GM18861 (cell line): ENCODE measurements around the gene OLIG1.

Experiments
- ATAC-seq: cut with Tn5 transposase; IDR thresholded peaks from one replicate; pipeline ENCODE4 v1.9.1; 2021; ENCODE audit not compliant: unreplicated experiment

Gene OLIG1

DNA sequence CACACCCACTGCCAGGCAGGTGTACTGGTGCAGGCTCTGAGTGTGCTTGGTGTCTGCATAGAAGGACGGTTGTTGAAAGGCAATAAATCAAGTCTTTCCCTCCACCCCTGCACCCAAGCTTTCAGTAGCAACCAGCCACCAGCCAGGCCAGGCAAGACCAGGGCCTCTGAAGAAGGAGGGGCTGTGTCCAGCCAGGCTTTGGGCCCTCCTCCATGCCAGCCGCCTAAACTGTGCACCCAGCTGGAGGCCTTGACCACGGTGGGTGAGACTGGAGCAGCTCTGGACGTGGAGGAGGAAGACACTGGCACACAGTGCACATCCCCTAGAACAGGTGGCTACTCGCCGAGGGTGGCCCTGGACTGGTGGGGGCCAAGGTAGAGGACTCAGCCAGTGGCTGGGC, 39.3 kb upstream of the OLIG1 start:
- ATAC-seq, result no peak

DNA sequence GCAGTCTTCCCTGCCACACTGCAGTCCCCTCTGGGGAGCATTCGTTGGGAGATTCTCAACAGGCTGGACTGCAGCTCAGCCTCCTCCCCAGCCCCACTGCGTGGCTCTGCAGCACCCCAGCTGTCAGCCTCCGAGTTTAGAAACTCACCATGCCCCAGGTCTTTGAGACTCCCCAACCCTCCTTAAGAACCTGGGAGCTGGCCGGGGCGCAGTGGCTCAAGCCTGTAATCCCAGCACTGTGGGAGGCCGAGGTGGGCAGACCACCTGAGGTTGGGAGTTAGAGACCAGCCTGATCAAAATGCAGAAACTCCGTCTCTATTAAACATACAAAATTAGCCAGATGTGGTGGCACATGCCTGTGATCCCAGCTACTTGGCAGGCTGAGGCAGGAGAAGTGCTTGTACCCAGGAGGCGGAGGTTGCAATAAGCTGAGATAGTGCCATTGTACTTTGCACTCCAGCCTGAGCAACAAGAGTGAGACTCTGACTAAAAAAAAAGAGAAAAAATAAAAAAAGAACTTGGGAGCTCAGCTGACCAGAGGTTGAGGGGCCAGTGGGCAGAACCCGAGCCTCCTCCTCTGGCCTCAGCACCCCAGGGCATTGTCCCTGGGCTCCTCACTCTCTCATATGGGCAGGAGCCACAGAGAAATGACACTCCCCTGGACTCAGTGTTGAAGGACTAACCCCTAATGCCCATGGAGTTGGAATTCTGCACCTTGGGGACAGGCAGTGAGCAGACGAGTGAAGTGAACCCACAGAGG, 38.6 kb upstream of the OLIG1 start:
- no peak for ATAC-seq

DNA sequence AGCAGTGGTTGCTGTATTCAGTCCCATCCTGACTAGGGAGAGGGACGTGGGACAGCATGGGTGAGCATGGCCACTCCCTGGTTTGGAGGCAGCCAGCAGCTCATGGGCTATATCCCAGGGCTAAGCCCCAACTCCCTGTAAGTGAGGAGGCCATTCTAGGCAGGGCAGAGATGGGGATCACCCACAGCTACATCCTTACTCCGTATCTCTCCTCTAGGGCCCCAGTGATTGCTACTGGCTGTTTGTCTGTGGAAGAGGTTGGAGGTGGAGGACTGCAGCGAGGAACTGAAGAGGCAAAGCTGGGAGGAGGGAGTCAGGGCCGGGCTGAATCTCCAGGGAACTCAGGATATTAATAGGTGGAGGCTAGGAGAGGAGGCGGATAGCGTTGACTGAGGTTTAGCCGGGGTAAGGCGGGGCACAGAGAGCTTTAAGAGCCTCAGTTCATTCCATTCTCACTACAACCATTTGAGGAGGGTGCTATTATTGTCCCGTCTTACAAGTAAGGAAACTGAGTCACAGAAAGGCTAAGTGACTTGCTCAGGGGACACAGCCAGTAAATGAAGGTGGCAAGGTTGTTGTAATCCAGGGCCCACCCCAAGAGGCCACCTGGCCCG, 37.4 kb upstream of the OLIG1 start:
- no peak for ATAC-seq

DNA sequence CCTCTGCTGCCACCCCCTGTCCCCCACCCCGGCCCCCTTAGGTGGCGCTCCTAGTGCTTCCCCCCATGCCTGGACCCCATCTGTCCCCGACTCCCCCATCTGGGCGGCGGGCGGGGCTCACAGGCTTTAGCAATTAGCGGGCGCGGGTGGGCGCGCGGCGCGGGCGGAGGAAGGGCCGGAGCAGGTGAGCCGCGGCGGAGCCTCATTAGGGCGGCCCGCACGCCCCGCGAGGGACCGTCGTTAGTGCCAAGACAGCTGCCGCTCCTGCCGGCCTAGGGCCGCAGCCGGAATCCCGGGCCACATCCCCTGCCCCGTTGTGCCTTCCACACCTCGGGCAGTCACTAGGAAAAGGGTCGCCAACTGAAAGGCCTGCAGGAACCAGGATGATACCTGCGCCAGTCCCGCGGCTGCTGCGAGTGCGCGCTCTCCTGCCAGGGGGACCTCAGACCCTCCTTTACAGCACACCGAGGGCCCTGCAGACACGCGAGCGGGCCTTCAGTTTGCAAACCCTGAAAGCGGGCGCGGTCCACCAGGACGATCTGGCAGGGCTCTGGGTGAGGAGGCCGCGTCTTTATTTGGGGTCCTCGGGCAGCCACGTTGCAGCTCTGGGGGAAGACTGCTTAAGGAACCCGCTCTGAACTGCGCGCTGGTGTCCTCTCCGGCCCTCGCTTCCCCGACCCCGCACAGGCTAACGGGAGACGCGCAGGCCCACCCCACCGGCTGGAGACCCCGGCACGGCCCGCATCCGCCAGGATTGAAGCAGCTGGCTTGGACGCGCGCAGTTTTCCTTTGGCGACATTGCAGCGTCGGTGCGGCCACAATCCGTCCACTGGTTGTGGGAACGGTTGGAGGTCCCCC, 36.6 kb upstream of the OLIG1 start:
- ATAC-seq, result no peak

DNA sequence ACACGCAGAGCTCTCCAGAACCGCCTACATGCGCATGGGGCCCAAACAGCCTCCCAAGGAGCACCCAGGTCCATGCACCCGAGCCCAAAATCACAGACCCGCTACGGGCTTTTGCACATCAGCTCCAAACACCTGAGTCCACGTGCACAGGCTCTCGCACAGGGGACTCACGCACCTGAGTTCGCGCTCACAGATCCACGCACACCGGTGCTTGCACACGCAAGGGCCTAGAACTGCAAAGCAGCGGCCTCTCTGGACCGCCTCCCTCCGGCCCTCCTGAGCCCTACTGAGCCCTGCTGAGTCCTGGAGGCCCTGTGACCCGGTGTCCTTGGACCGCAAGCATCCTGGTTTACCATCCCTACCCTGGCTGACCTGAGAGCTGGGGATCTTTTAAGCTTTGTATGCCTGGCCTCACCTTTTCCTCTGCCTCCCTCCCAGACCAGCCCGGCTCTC, 36.0 kb upstream of the OLIG1 start:
- no peak for ATAC-seq

DNA sequence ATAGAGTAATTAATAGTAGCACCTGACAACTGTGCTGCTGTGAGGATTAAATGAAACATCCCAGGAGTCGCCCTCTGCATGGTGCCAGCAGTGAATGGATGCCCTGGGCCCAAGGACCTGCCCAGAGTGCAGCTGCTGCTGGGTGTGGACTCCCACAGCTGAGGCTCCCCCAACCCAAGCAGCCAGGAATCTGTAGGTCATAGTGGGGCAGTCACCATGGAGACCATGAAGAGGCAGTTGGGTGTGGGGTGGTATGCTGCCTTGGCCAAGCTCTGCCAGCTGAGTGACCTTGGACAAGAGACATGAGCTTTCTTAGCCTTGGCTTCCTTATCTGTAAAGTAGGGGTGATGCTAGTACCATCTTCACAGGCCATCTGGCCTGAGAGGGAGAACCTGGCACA, 34.8 kb upstream of the OLIG1 start:
- no peak for ATAC-seq

DNA sequence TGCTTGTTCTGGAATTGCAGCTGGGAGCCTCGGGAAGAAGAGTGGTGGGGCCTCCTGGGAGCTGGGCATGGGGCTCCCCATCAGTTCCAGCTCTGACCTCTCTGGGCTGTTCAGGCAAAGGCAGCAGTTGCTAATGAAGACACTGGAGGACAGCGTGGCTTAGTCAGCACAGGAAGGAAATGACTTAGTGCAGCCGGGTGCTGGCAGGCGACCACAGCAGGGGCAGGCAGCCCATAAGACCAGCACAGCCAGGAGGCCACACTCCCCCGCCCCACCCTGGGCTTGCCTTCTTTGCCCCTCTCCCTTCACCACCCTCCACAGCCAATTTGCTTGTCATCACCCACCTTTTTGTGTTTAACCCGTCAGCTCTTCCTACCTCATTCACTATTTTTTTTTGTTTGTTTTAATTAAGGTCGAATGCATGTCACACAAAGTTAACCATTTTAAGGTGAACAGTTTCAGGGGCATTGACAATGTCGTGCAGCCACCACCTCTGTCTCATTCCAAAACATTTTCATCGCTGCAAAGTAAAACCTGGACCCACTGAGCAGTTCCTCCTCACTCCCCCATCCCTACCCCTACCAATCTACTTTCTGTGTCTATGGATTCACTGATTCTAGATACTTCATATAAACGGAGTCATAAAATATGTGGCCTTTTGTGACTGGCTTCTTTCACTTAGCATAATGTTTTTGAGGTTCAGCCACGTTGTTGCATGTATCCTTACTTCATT, 33.3 kb upstream of the OLIG1 start:
- no peak for ATAC-seq

DNA sequence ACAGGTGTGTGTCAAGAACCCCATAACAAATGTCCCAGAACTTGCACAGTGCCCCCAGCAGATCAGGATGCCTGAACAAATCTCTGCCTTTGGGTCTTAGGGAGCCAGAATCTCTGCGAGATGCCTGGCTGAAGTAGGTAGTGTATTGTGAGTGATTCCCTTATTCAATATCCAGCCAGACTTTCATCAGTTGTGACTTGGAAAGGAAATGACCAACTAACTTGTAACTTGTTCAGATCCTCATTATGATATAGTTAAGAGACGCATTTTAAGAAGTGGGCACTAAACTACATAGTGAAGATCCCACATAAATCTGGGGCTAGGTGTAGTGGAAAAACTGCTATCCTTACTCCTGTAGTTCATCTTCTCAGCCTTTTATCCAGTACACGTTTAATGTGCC, 32.4 kb upstream of the OLIG1 start:
- no peak for ATAC-seq

DNA sequence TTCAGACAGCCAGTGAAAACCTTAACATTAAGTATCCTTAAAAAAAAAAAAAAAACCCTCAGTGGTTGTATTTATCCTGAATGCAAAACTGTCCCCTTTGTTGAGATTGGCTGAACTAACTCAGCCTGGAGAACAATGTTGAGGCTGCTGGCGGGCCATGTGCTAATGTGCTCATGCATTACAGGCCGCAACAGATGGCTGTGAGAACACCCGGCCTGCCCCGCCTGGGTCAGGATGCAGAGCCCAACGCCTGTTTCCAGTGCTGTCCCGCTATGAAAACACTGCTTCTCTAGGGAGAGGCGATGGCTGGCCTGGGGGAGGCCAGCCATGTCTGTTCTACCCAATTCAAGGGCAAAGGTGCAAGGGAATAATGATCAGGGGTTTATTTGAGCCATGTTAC, 30.4 kb upstream of the OLIG1 start:
- no peak for ATAC-seq

DNA sequence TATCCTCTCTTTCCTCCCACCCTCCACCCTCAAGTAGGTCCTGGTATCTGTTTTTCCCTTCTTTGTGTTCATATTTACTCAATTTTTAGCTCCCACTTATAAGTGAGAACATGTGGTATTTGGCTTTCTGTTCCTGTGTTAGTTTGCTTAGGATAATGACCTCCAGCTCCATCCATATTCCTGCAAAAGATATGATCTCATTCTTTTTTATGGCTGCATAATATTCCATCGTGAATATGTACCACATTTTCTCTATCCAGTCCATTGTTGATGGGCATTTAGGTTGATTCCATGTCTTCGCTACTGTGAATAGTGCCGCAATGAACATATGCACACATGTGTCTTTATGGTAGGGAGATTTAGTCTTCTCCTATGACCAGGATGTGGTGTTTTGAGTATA, 29.7 kb upstream of the OLIG1 start:
- ATAC-seq, result no peak

DNA sequence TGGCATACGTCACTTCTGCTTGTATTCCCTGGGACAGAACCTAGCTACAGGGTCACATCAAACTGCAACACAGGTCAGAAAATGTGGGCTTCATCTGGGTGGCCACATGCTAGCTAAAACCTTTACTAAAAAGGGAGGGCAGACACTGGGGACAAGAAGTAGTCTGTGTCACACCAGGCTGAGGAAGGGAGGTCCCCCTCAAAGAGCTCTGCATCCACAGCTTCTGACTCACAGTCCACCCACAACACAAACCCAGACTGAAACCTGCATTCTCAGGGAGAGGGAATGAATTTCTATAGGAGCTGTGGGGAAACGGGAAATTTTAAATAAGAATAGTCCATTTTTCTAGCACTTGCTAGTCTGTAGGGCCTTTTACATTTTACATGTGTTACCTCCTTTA, 28.0 kb upstream of the OLIG1 start:
- ATAC-seq, result no peak

DNA sequence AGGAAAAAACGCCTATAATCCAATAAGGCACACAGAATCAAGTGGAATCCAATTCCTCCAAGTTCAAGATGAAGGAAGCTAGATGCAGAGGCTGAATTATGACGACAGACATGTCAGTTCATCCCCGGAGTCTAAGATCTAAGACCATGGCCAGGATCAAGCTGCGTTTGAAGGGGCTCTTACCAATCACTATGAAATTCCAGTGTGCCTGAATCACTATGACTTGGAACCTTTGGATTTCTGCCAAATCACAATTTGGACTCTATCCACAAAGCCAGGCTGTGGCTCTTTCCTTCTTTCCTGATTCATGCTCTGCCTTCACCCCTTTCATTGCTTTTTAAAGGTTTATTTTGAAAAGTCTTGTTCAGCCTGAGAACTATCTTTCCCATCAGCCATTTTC, 27.1 kb upstream of the OLIG1 start:
- no peak for ATAC-seq

DNA sequence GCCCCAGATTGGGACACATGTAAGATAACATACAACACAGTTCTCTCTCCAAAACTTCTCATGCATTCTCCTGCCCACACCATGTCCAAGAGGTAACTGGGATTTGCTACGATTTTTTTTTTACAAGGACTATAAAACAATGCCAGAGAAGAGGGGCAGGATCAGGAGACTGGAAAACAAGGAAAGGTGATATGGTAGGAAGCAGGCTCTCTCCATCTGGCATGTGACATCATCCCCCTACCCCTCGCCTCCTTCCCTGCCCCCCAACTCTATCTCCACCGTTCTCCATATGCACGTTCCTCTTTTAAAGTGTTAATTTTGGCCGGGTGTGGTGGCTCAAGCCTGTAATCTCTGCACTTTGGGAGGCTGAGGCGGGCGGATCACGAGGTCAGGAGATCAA, 23.5 kb upstream of the OLIG1 start:
- ATAC-seq, result no peak

DNA sequence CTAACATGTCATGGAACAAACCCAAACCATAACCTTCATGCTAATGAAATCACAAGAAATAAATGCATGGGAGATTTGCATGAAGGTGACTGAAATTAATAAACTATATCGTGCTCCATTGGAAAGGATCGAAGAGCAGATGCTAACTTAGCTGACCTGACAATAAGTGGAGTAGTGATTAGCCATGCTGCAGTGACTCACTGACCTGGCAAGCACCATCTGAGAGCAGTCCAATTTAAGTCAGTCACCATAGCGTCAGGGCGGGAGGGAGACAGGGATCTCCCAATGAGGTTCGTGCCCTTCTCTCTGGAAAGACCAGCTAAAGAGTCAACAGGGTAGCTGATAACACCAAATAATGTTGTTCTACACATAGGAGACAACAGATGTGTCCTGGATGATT, 22.7 kb upstream of the OLIG1 start:
- no peak for ATAC-seq

DNA sequence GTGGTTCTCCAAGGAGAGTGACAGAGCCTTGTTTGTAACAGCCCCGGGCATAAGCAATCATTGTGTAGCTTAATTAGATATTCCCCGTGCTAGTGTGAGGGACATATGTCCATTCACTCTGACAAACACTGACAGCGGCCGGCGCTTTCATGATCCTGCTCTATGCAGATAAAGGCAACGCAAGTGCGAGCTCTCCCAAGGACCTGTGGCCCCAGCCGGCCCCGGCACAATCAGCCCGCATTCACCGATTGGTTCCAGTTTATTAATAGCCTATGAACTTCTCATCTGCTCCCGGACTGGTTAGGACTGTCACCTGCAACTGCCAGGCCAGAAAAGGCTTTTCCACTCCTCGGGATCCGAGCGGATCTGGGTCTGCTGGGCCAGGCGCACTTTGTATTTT, 18.0 kb upstream of the OLIG1 start:
- no peak for ATAC-seq

DNA sequence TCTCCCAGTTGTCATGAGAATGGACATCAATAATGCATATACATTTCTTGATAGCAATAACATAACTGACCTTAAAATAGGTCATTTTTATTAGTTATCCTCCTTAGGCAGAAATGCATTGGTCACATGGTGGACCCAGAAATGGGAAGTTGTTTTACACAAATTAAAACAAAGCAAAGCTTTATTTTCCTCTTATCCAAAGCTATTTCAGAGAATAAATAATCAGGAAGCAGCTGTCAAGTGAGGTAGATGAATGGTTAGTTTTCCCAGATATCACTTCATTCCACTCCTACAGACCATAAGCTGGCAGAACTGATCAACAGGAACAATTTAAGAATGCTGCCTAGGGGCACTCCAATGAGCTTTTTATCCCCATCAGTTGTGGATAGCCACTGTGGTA, 16.0 kb upstream of the OLIG1 start:
- ATAC-seq, result no peak

DNA sequence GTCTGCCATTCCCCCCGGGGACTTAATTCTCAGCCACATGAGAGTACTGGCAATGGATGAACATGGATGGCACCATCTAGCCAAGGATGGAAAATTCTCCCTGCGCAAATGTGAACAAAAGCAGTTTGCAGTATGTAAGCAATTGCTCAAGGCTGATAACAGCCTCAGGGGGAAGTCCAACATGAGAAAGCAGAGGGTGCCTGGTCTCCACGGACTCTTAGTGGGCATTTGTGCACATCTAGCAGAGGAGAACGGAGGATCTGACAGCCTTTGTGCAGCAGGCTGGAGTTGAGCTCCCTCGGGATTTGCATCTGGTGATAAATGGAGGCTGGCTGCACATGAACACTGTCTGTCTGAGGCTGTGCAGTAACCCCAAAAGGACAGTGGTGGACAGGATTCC, 13.9 kb upstream of the OLIG1 start:
- ATAC-seq, result no peak

DNA sequence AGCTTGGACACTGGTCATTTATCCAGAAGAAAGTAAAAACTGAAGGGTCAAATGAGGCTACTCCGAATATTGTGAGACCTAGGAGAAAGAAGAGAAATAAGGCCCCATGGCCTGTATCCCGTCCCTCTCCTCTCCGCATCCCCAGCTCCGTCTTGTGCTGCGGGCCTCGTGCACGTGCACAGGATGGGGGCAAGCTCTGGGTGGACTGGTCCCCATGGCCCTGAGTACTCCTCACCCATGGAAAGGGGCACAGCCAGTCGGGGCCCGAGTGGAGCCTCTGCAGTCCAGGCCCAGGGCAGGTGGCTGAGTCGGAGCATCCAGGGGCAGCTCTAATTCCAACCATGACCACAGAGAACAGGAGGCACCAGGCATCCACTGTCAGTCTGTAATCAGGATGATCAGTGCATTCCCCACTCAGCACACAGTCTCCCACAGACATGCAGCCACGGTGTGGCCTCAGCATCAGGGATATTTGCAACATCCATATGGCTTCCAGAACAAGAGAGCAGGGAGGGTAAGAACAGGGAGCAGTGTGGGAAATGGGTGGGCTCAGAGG, 12.5 kb upstream of the OLIG1 start:
- ATAC-seq, result no peak

DNA sequence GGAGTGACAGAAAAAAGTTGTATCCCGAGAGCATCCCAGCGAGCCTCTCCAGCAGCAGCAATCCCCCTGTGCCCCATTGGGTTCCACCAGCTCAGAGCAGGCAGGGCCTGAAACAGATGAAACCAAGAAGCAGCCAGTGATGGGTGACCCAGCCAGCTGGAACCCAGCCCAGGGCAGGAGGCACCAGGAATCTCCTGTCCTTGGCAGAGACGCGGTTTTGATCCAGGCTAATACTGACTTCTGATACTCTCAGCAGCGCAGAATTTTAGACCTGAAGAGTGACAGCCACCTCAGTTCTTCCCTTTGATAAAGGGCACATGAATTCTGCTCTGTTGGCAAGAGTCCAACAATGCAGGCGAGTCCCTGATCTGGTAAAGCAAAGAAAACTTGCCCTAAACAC, 11.4 kb upstream of the OLIG1 start:
- ATAC-seq, result no peak

DNA sequence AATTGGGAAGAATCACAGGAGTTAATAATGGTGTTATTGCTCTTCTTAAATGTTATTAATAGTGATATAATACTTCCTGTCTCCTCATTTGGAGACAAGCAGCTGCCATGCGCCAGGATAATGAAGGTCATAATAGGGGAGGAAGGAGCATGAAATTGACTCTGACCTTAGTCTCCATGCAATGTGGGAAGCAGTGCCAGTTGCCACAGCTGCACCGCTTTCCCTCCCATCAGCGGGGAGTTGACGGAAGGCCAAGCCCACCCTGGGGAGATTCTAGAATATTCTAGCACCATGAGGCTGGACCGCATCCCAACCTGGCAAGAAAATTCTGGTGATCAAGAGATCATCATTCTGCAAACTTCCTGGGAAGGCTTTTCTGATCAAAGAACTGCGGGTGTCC, 11.0 kb upstream of the OLIG1 start:
- no peak for ATAC-seq

DNA sequence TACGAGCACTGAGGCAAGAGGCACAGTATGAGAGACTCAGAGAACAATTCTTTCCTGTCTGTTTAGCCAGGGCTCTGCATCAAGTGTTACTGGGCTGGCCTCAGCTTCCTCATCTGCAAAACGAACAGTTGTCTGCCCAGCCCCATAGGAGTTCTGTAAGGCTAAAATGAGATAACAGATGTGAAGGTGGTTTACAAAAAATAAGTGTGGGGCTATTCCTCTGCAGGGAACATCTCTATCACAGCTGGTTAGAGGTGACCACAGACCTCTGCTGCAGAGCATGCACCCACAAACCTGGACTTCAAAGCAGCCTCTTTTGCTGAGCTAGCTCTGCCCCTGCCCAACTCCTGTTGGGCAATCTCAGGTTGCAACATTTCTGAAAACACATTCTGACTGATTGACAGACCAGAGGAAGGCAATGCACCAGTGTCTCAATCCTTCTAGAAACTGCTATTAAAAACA, 10.5 kb upstream of the OLIG1 start:
- ATAC-seq, result no peak
